Thyroid gland (tissue), 4 donors: ENCODE data around the gene PSKH1.

Experiments
- POLR2A ChIP-seq, 2 donors: fragments of 450-650 bp; IDR thresholded peaks; one replicate each; pipeline ENCODE4 v1.6.1; 2017; ENCODE audit warnings: antibody characterized with exemption in 2 of 2, mild to moderate bottlenecking in 2 of 2, moderate library complexity in 1 of 2
- TF ChIP-seq, protein P1 (sequence below), 6 experiments: fragments of 200-600 bp in 3 of 6; fragments of 450-650 bp in 3 of 6; sonication (generic) in 3 of 6; IDR thresholded peaks; one replicate each; pipeline ENCODE4 v1.5.1; 2016 to 2019; ENCODE audit warnings: antibody characterized with exemption in 6 of 6, mild to moderate bottlenecking in 2 of 6, inconsistent platforms in 1 of 6, moderate library complexity in 1 of 6

DNA sequence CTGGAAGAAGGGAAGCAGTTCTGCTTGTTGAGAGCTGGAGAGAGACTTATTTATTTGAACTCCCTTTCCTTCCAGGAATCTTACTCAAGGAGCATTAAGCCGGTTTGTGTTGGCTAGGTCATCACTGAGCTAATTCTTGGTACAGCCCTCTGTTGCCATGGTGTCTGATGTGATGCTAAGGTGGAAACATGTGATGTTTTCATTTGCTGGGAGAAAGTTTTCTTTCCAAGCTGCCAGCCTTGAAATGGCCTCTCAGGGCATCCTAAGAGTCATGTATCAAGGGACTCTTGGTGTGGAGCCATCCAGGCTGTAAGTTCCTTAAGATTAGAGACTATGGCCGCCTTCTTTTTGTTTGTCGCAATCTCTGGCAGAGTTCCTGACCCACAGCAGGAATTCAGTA lies 4.2 kb downstream of the PSKH1 start:
- TF ChIP-seq, protein P1, sequence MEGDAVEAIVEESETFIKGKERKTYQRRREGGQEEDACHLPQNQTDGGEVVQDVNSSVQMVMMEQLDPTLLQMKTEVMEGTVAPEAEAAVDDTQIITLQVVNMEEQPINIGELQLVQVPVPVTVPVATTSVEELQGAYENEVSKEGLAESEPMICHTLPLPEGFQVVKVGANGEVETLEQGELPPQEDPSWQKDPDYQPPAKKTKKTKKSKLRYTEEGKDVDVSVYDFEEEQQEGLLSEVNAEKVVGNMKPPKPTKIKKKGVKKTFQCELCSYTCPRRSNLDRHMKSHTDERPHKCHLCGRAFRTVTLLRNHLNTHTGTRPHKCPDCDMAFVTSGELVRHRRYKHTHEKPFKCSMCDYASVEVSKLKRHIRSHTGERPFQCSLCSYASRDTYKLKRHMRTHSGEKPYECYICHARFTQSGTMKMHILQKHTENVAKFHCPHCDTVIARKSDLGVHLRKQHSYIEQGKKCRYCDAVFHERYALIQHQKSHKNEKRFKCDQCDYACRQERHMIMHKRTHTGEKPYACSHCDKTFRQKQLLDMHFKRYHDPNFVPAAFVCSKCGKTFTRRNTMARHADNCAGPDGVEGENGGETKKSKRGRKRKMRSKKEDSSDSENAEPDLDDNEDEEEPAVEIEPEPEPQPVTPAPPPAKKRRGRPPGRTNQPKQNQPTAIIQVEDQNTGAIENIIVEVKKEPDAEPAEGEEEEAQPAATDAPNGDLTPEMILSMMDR (IDR thresholded peaks at IDR 0.05): no peak
- no peak for TF ChIP-seq POLR2A (IDR thresholded peaks at IDR 0.05)
